Loucy (cell line): ENCODE data around the gene NXN.

Source experiments
- H2AFZ ChIP-seq: fragments of 200-600 bp; sonication (generic); 2 replicates; pipeline ENCODE4 v1.6.0; 2016; ENCODE audit warnings: antibody characterized with exemption, mild to moderate bottlenecking, low read length, moderate library complexity
- H3F3A ChIP-seq: fragments of 200-600 bp; 2 replicates; pipeline ENCODE4 v1.6.0; 2016; ENCODE audit warnings: antibody characterized with exemption, low read depth, mild to moderate bottlenecking
- H3K27me3 ChIP-seq: fragments of 200-600 bp; sonication (generic); 2 replicates; pipeline ENCODE4 v1.6.1; 2014; ENCODE audit warnings: low read length, mild to moderate bottlenecking; ENCODE audit not compliant: insufficient read depth, poor library complexity, severe bottlenecking
- H3K36me3 ChIP-seq: fragments of 200-600 bp; sonication (generic); 2 replicates; pipeline ENCODE4 v1.6.1; 2016; ENCODE audit warnings: low read length; ENCODE audit not compliant: insufficient read depth
- H3K4me1 ChIP-seq: fragments of 200-600 bp; sonication (generic); 2 replicates; pipeline ENCODE4 v1.5.1; 2014; ENCODE audit warnings: low read length, mild to moderate bottlenecking; ENCODE audit not compliant: insufficient read depth, poor library complexity, severe bottlenecking
- H3K4me2 ChIP-seq: fragments of 200-600 bp; sonication (generic); 2 replicates; pipeline ENCODE4 v1.6.0; 2014; ENCODE audit warnings: antibody characterized with exemption, low read length, low read depth, mild to moderate bottlenecking; ENCODE audit not compliant: poor library complexity, severe bottlenecking
- H3K4me3 ChIP-seq: fragments of 200-600 bp; sonication (generic); 2 replicates; pipeline ENCODE4 v1.5.1; 2014; ENCODE audit warnings: low read length, mild to moderate bottlenecking, mixed read lengths; ENCODE audit not compliant: poor library complexity, severe bottlenecking
- H3K79me2 ChIP-seq: fragments of 200-600 bp; sonication (generic); 2 replicates; pipeline ENCODE4 v1.6.1; 2014; ENCODE audit warnings: low read length; ENCODE audit not compliant: insufficient read depth
- H3K9ac ChIP-seq: fragments of 200-600 bp; sonication (generic); 2 replicates; pipeline ENCODE4 v1.6.0; 2014; ENCODE audit warnings: mild to moderate bottlenecking, low read depth, low read length, moderate library complexity; ENCODE audit not compliant: poor library complexity, severe bottlenecking
- H3K9me2 ChIP-seq: fragments of 200-600 bp; sonication (generic); replicated peaks from 2 replicates; pipeline ENCODE4 v1.6.1; 2016; ENCODE audit warnings: low read depth, low read length, mixed read lengths
- H3K9me3 ChIP-seq: fragments of 200-600 bp; sonication (generic); 2 replicates; pipeline ENCODE4 v1.6.1; 2014; ENCODE audit warnings: mild to moderate bottlenecking, antibody characterized with exemption, low read length, low read depth; ENCODE audit not compliant: insufficient read depth
- H4K20me1 ChIP-seq: fragments of 200-600 bp; sonication (generic); 2 replicates; pipeline ENCODE4 v1.6.0; 2014; ENCODE audit warnings: antibody characterized with exemption, low read length, mild to moderate bottlenecking; ENCODE audit not compliant: insufficient read depth, poor library complexity, severe bottlenecking
- CTCF ChIP-seq: fragments of 200-600 bp; sonication (generic); conservative IDR thresholded peaks from 2 replicates; pipeline ENCODE4 v1.5.1; 2014; ENCODE audit warnings: mild to moderate bottlenecking, antibody characterized with exemption, low read length
- EZH2phosphoT487 ChIP-seq: fragments of 200-600 bp; IDR thresholded peaks from 2 replicates; pipeline ENCODE4 v1.6.1; 2018; ENCODE audit warnings: antibody characterized with exemption, mild to moderate bottlenecking, moderate library complexity, borderline replicate concordance

NXN gene

GRCh38 chr17:824378-824777 is 155.2 kb downstream of the NXN start:
- Histone ChIP-seq H3F3A (no peaks in the 10 kb centered on the region), H3K9me3 (peaks cover 3% of the 10 kb centered on the region; the same call in 1 of the 2 replicates), H3K36me3 (no peaks in the 10 kb centered on the region), H3K9ac (no peak overlapping the region), H3K27me3 (no peaks in the 10 kb centered on the region), H3K4me1 (no peaks in the 10 kb centered on the region), H3K4me3 (no peak overlapping the region), H3K79me2 (no peaks in the 10 kb centered on the region), H3K4me2 (no peak overlapping the region), H3K9me2 (no peaks in the 10 kb centered on the region), H2AFZ (no peak overlapping the region), H4K20me1 (no peaks in the 10 kb centered on the region)
- TF ChIP-seq CTCF (no peak), EZH2phosphoT487 (no peak)

- Histone ChIP-seq H3K36me3 (no peaks in the 10 kb centered on the region), H3K4me3 (no peak overlapping the region), H2AFZ (no peak overlapping the region), H3F3A (no peaks in the 10 kb centered on the region), H3K4me1 (no peaks in the 10 kb centered on the region), H3K9me2 (no peaks in the 10 kb centered on the region), H3K4me2 (no peak overlapping the region), H4K20me1 (no peaks in the 10 kb centered on the region), H3K9me3 (peaks cover 3% of the 10 kb centered on the region; the same call in 1 of the 2 replicates), H3K9ac (no peak overlapping the region), H3K79me2 (no peaks in the 10 kb centered on the region), H3K27me3 (no peaks in the 10 kb centered on the region)
- no peak for TF ChIP-seq CTCF
- TF ChIP-seq EZH2phosphoT487, result no peak
These were observed 156.1 kb downstream of the NXN start for GRCh38 chr17:823501-823902.

GRCh38 chr17:819251-819650 is 160.3 kb downstream of the NXN start:
- no peak for TF ChIP-seq CTCF
- no peak for TF ChIP-seq EZH2phosphoT487
- no peaks in the 10 kb centered on the region for H3K79me2 ChIP-seq
- no peaks in the 10 kb centered on the region for H4K20me1 ChIP-seq
- no peaks in the 10 kb centered on the region for H3K27me3 ChIP-seq
- H3K4me3 ChIP-seq, result no peak overlapping the region
- H3K9me3 ChIP-seq, result peaks cover 3% of the 10 kb centered on the region; the same call in 1 of the 2 replicates
- H3K9me2 ChIP-seq, result no peaks in the 10 kb centered on the region
- H3K36me3 ChIP-seq, result no peaks in the 10 kb centered on the region
- H3F3A ChIP-seq, result no peaks in the 10 kb centered on the region
- no peaks in the 10 kb centered on the region for H3K4me1 ChIP-seq
- no peak overlapping the region for H3K4me2 ChIP-seq
- no peak overlapping the region for H2AFZ ChIP-seq
- no peak overlapping the region for H3K9ac ChIP-seq
